ENCODE data around the gene FAM240B.

Gene FAM240B

DNA sequence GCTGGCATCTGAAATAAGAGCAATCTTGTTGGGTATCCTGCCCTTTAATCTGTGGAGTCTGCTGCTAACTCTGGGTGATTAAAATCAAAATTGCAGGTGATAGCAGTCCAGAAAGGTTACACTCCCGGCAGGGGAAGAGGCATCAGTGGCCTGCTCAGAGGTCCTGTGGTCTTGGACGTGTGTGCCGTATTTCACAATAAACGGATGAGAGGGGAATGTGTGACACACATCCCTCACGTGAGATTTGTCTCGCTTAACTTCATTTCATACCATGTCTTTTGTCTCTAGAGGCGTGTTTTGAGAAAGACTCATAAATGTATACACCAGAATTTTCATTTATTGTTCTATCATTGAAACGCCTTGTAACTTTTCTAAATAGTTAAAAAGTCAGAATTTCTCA is 36.6 kb downstream of the FAM240B start:
- Histone ChIP-seq H3K4me1 (peaks cover 0 to 7% (median 0%) of the 10 kb centered on the region in 4 donors), H3K9me3 (no peaks in the 10 kb centered on the region), H3K36me3 (no peaks in the 10 kb centered on the region), H3K27me3 (no peaks in the 10 kb centered on the region), H3K4me3 (no peak overlapping the region), H3K27ac (no peak overlapping the region)
- intact Hi-C loops (cut with DNase I; ENCODE audit: low total_unique reads) = no loop called here
- DNase-seq = no peak
- TF ChIP-seq, protein P1, sequence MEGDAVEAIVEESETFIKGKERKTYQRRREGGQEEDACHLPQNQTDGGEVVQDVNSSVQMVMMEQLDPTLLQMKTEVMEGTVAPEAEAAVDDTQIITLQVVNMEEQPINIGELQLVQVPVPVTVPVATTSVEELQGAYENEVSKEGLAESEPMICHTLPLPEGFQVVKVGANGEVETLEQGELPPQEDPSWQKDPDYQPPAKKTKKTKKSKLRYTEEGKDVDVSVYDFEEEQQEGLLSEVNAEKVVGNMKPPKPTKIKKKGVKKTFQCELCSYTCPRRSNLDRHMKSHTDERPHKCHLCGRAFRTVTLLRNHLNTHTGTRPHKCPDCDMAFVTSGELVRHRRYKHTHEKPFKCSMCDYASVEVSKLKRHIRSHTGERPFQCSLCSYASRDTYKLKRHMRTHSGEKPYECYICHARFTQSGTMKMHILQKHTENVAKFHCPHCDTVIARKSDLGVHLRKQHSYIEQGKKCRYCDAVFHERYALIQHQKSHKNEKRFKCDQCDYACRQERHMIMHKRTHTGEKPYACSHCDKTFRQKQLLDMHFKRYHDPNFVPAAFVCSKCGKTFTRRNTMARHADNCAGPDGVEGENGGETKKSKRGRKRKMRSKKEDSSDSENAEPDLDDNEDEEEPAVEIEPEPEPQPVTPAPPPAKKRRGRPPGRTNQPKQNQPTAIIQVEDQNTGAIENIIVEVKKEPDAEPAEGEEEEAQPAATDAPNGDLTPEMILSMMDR (IDR thresholded peaks at IDR 0.05) = no peak

DNA sequence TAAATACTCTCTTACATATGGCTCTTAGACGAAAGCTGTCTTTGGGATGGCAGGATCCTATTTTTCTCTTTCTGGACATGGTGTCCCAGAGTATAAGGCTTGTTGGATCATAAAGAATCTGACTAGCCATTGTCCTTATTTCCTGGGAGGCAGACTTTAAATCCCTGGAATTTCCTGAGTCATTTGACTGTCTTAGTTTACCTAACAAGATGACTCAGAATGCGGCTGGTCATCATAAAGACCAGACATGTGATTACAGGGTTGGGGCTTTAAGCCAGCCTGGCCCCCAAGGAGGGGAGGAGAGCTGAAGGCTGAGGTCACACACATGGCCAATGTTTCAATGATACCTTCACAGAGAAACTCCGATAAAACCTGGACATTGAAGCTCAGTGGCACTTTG is 37.2 kb downstream of the FAM240B start:
- no peak for DNase-seq
- H3K4me1 ChIP-seq = peaks cover 0 to 7% (median 0%) of the 10 kb centered on the region in 4 donors
- H3K9me3 ChIP-seq = no peaks in the 10 kb centered on the region
- H3K4me3 ChIP-seq = no peak overlapping the region
- no peaks in the 10 kb centered on the region for H3K36me3 ChIP-seq
- no peak overlapping the region for H3K27ac ChIP-seq
- H3K27me3 ChIP-seq = no peaks in the 10 kb centered on the region
- intact Hi-C loops (cut with DNase I; ENCODE audit: low total_unique reads) = no loop called here
- TF ChIP-seq, protein P1 (IDR thresholded peaks at IDR 0.05) = no peak

DNA sequence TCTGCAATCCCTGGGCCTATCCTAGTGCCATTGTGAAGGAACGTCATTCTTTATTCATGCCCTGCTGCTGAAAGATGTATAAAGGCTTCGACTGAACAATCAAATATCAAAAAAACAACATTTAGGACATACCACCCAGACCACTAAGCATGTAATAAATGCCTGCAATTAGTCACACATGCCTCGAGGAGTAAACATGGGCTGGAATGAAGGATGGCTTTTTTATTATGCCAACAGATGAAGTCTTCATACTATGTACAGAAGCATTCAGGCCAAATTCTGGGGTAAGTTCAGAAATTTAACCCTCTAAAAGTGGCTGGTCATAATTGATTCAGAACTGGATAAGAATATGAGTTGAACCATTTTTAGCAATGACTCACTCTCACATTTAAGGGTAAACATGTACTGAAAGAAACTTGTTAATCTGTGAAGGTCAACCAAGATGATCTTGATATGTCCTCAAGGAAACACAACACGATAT is 38.1 kb downstream of the FAM240B start:
- H3K36me3 ChIP-seq = no peaks in the 10 kb centered on the region
- H3K4me3 ChIP-seq = no peak overlapping the region
- no peaks in the 10 kb centered on the region for H3K4me1 ChIP-seq
- no peaks in the 10 kb centered on the region for H3K9me3 ChIP-seq
- intact Hi-C loops (cut with DNase I; ENCODE audit: low total_unique reads) = no loop called here
- H3K27me3 ChIP-seq = no peaks in the 10 kb centered on the region
- DNase-seq = no peak
- TF ChIP-seq, protein P1 (IDR thresholded peaks at IDR 0.05) = no peak
- H3K27ac ChIP-seq = no peak overlapping the region

DNA sequence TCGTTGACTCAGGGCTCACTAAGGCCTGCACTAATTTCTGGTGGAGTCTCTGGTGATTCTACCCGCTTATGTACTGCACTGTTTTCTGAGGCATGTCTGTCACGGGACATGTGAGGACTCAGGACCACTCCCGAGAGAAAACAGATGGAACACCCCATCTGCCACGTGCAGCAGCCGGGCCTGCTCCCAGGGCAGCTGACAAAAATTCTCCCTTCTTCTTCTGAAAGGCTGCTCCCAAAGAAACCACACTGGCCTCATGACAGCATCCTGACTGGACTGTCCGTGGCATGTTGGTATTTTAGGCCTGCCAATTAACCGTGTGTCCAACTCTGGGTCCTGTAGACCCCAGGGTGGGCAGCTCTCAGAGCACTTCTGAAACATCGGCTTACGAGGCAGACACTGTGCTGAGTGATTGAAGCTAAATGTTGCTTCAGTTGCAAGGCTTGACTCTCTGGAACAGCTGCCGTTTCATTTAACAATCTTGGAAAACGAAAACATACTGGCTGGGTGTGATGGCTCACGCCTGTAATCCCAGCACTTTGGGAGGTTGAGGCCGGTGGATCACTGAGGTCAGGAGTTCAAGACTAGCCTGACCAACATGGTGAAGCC is 39.0 kb downstream of the FAM240B start:
- Histone ChIP-seq H3K36me3 (no peaks in the 10 kb centered on the region), H3K4me1 (no peaks in the 10 kb centered on the region), H3K4me3 (no peak overlapping the region), H3K9me3 (no peaks in the 10 kb centered on the region), H3K27ac (no peak overlapping the region), H3K27me3 (no peaks in the 10 kb centered on the region)
- DNase-seq = no peak
- TF ChIP-seq, protein P1 (IDR thresholded peaks at IDR 0.05) = no peak
- intact Hi-C loops (cut with DNase I; ENCODE audit: low total_unique reads) = no loop called here

DNA sequence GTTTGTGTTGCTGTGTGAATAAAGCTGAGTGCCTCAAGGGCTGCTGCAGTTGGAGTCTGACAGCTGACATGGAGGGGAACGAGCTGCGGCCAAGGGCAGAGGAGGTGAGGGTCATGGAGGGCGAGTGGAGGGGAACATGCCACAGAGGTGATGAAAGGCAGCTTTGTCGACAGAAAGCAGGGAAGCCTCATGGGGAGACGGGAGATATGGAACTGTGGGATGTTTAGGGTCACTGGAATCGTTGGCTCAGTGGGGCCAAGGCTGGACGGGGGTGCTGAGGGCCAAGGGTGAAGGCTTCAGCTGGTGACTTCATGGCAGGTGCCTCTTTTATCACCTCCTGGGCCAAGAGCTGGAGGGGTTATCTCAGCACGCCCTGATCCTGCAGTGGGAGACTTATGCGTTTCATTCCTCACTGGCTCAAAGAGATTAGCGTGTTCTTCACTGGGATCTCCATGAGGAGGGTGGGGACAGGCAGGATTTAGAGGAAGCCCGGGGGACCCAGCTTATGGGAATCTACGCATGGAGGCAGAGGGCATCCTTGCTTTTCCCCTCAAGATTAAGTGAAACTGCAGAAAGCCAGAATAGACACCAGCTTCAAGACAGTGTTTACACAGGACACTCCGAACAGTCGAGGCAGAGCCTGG is 42.2 kb downstream of the FAM240B start:
- TF ChIP-seq, protein P1 (IDR thresholded peaks at IDR 0.05) = no peak
- Histone ChIP-seq H3K4me3 (no peak overlapping the region), H3K27me3 (no peaks in the 10 kb centered on the region), H3K27ac (no peak overlapping the region), H3K4me1 (no peaks in the 10 kb centered on the region), H3K36me3 (no peaks in the 10 kb centered on the region), H3K9me3 (no peaks in the 10 kb centered on the region)
- DNase-seq = no peak
- intact Hi-C loops (cut with DNase I; ENCODE audit: low total_unique reads) = no loop called here
